Inflammatory macrophage treated with lipopolysaccharide for 1 hour (primary cell): Measurements from ENCODE around the gene ITGA2B.
"Not testable (repeated sequence)": the region's sequence is repeated elsewhere in the genome, so short reads cannot be mapped to it uniquely, and the experiment has no call there.

Experiments used
- DNase-seq, 2 donors: peaks; one replicate each; pipeline ENCODE4 v3.0.0-alpha.2; 2020 to 2022

ITGA2B gene

DNA sequence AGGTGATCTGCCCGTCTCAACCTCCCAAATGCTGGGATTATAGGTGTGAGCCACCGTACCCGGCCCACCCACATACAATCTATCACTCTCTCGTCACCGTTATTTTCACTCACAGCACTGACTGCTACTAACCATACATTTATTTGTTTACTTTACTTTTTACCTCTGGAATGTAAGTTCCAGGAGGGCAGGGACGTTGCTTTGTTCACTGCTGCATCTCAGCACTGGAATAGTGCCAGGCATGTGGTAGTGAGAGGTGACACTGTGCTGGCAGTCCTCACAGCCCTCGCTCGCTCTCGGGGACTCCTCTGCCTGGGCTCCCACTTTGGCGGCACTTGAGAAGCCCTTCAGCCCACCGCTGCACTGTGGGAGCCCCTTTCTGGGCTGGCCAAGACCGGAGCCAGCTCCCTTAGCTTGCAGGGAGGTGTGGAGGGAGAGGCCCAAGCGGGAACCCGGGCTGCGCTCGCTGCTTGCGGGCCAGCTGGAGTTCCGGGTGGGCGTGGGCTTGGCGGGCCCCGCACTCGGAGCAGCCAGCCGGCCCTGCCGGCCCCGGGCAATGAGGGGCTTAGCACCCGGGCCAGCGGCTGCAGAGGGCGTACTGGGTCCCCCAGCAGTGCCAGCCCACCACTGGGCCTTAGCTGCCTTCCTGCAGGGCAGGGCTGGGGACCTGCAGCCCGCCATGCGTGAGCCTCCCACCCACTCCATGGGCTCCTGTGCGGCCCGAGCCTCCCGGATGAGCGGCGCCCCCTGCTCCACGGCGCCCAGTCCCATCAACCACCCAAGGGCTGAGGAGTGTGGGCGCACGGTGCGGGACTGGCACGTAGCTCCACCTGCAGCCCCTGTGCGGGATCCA is 20.8 kb downstream of the ITGA2B start:
- not testable (repeated sequence) for DNase-seq

GRCh38 chr17:44367231-44367979 is 22.0 kb downstream of the ITGA2B start:
- DNase-seq, result no peak

- DNase-seq, result not testable (repeated sequence)
These were observed 24.4 kb downstream of the ITGA2B start for GRCh38 chr17:44365051-44365450.

DNA sequence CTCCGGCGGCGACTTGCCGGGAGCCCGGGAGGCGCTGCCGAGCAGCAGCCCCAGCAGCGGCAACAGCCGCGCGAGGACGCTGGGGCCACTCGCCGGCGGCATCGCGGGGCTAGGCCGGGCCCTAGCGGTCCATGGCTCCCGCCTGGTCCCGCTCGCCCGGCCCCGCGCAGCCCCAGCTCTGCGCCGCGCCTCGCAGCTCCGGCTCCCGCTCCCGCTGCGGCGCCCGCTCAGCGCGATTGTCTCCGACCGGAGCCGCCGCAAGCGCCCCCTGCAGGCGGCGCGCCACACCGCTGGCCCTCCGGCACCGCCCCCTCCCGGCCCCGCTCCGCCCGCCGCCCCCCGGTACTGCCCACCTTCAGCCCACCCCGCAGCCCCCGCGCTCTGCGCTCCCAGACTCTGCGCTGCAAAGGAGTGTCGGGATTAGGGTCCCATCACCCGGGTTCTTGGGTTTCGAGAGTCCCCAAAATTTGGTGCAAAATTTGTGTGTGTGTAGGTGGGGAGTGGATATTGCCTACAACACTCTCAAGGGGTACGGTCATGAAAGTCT is 25.8 kb downstream of the ITGA2B start, which contains the start of gene FAM171A2:
TSS of gene FAM171A2 (minus strand) at position 241 of the 547 bp plus-strand sequence. CDS start at position 102, 139 bp downstream.
- peak in 1 of 2 donors; percentile 73 for DNase-seq

GRCh38 chr17:44362949-44363612 is 26.4 kb downstream of the ITGA2B start:
- DNase-seq, result no peak

DNA sequence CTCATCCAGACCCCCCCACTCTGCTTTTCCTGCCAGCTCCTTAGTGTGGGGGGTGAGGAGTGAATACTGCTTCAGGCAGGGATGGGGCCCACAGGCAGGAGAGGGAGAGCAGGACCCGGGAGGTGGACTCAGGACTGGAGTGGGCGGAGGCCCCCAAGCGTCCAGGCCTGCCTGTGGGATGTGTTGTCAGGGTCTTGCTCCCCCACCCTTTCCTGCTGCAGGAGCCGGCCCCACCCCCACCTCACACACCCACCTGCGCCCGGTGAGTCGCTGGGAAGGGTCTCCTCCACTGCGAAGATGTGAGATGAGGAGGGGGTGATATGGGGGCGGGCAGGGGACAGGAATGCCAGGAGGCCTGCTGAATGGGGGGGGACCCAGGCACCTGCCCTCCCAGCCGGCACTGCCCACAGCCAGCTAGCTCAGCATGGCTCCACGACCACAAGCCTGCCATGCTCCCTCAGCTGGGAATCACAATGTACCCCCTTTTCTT is 26.9 kb downstream of the ITGA2B start:
- DNase-seq, result no peak

- no peak for DNase-seq
These were observed 27.9 kb downstream of the ITGA2B start for GRCh38 chr17:44361292-44362260.

DNA sequence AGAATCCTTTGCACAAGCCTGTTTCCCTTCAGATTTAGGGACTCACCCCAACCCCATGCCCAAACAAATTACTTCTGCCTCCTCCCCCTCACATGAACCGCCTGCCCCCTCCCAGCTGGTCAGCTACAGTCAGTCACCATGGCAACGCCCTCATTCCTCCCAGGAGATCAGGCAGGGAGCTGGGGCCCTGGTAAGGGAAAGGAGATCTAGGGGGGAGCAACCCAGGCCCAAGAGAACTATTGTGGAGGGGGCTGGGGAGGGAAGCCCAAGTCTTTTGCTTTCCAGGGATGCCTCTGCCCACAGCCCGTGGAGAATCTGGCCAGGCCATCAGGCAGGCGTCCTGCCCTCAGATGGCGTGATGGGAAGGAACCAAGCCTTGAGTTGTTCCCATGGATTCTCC is 28.6 kb downstream of the ITGA2B start:
- no peak for DNase-seq

GRCh38 chr17:44360144-44360533 is 29.3 kb downstream of the ITGA2B start:
- no peak for DNase-seq

GRCh38 chr17:44359458-44360143 is 29.8 kb downstream of the ITGA2B start:
- no peak for DNase-seq

DNA sequence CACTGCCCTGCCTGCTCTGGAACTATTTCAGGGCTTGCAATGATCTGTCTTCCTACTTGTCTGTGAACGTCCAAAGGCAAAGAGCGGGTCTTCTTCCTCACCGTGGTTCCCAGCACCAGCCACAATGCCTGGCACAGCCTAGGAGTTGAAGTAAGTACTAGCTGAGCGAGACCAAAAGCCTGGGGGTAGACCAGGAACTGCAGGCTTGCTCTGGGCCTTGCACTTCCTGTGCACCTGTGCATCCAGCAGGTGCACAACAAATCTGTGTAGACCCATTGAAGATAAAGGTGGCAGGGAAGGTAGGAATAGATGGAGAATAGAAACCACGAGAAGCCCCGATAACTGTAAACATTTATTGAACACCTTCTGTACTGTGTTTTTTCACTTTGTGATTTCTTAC is 30.4 kb downstream of the ITGA2B start:
- no peak for DNase-seq

DNA sequence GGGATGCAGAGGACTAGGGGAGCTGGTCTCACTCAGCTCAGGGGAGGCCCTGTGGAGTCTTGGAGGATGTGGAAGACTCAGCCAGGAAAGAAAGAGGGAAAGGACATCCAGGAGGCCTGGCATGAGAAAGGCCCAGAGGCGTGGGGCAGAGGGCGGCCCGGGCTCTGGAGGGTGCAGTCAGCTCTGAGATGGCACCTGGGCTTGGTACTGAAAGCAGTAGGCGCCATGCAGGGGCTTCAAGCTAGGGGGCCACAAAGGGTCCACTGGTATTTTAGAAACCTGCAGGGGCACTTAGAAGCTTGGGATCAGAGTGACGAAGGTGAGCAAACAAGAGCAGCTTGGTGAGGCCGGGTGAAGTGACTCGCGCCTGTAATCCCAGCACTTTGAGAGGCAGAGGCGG is 31.4 kb downstream of the ITGA2B start:
- no peak for DNase-seq

- no peak for DNase-seq
These were observed 33.2 kb downstream of the ITGA2B start for GRCh38 chr17:44356241-44356640.

DNA sequence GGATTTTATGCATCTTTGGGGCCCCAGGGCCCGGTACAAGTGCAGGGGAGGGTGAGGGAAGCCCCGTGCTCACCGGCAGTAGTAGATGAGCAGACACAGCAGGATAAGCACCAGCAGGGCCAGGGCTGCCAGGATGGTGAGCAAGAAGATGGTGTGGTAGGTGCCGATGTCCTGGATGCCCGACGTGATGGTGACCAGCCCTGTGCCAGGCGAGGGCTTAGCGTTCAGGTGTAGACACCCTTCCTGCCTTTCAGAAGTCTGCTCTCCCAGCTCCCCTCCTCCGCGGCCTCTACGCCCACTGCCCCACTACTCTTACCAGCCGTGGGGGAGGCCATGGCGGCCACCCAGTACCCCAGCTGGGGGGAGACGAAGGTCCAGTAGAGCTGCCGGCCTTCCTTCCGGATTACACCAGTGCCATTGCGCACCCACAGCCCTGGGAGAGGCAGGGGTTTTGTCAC is 33.8 kb downstream of the ITGA2B start:
- no peak for DNase-seq

DNA sequence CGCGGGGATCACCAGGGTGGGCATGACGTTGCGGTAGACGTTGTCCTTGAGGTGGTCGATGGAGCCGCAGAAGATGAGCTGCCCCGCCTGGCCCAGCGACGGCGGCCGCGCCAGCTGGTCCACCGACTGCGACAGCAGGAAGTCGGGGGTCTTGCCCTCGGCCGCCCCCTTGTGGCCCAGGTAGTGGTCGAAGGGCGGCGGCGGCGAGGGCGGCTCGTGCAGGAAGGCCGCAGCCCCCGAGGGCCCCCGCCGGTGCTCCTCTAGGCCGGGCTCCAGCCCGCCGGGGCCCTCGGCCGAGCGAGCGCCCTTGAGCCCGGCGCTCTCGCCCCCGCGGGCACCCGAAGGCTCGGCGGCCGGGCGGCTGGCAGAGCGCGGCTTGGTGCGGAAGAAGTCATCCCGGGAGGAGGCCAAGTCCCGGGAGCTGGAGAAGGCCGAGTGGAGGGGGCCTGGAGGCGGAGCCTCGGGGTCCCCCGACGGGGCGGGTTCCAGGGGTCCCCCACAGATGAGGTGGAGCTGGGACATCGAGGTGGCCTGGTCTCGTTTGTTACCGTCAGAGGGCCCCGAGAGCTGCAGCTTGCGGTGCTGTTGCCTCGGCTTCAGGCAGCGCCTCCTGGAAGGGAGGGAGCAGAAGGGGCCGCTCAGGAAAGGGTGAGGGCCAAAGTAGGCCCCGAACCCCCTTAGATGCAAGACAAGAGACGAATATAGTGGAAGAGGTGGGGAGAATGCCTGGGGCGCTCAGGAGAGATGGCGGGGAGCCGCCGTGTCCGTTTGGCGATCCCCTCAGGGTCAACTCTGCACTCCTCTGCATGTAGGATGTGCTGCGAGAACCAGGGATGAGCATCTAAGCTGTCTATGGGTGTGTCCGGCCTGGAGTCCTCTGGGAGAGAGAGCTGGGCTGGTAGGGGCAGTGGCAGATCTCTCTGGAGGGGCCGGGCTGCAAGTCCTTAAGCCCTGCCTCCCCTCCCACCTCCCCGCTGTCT is 34.6 kb downstream of the ITGA2B start:
- DNase-seq, result no peak

GRCh38 chr17:44353672-44354331 is 35.6 kb downstream of the ITGA2B start:
- DNase-seq, result peak in 1 of 2 donors; percentile 18

GRCh38 chr17:44352828-44353671 is 36.4 kb downstream of the ITGA2B start:
- no peak for DNase-seq
